ENCODE measurements around the gene PDE8A. TPM values are rescaled to one million over a fixed set of nuclear protein-coding genes. Genes with fewer than 3 reads are reported as not detected.

The PDE8A gene
- total and polyA plus RNA-seq, 2 donors (not counting 1 experiment from before 2014, with no cell fraction given), result 17.4 to 51.1 TPM

GRCh38 chr15:85164841-85165466, 183.3 kb downstream of the PDE8A start:
- no peak overlapping the region for H3K27ac Mint-ChIP-seq
- no peak overlapping the region for H3K4me3 Mint-ChIP-seq
- H3K4me2 ChIP-seq (replicated peaks; ENCODE audit: low read depth, low read length, poor library complexity, severe bottlenecking), result no peak overlapping the region
- H2AFZ ChIP-seq (ENCODE audit: insufficient read depth, low read depth, low read length, poor library complexity, severe bottlenecking), result no peak overlapping the region
- TF ChIP-seq, protein P1, sequence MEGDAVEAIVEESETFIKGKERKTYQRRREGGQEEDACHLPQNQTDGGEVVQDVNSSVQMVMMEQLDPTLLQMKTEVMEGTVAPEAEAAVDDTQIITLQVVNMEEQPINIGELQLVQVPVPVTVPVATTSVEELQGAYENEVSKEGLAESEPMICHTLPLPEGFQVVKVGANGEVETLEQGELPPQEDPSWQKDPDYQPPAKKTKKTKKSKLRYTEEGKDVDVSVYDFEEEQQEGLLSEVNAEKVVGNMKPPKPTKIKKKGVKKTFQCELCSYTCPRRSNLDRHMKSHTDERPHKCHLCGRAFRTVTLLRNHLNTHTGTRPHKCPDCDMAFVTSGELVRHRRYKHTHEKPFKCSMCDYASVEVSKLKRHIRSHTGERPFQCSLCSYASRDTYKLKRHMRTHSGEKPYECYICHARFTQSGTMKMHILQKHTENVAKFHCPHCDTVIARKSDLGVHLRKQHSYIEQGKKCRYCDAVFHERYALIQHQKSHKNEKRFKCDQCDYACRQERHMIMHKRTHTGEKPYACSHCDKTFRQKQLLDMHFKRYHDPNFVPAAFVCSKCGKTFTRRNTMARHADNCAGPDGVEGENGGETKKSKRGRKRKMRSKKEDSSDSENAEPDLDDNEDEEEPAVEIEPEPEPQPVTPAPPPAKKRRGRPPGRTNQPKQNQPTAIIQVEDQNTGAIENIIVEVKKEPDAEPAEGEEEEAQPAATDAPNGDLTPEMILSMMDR (IDR thresholded peaks at IDR 0.05), result no peak
- no peak for TF ChIP-seq EZH2 (IDR thresholded peaks at IDR 0.05; ENCODE audit: borderline replicate concordance, insufficient read depth, low read depth, low read length, poor library complexity, severe bottlenecking)
- H4K20me1 ChIP-seq (ENCODE audit: control insufficient read depth, insufficient read depth, low read length, poor library complexity, severe bottlenecking), result no peaks in the 10 kb centered on the region
- H3K4me1 ChIP-seq (ENCODE audit: control insufficient read depth in 2 of 2, insufficient read depth in 2 of 2, low read length in 2 of 2), result peaks cover 6 to 7% of the 10 kb centered on the region in 2 donors
- no peak overlapping the region for H3K4me3 ChIP-seq (ENCODE audit: control extremely low read depth in 1 of 5, extremely low read depth in 1 of 5, insufficient read depth in 1 of 5, low read depth in 2 of 5, low read length in 4 of 5)
- H3K4me1 Mint-ChIP-seq, result peaks cover 9% of the 10 kb centered on the region
- ChIA-PET CTCF (no interaction called here), POLR2A (no interaction called here)
- no peak overlapping the region for H3K27ac ChIP-seq (ENCODE audit: low read length in 2 of 2)
- H3K27me3 Mint-ChIP-seq, result peaks cover 20% of the 10 kb centered on the region
- peaks cover 5% of the 10 kb centered on the region for H3K9me3 Mint-ChIP-seq (ENCODE audit: insufficient read depth)
- WGBS (ENCODE audit: insufficient coverage), result 95% methylated on average over 5 of the region's 7 CpGs
- no peak for DNase-seq
- H3K9ac ChIP-seq (ENCODE audit: low read length), result no peak overlapping the region
- ATAC-seq (ENCODE audit: low read depth), result no peak
- intact Hi-C loops (cut with micrococcal nuclease), result no loop called here
- H3K27me3 ChIP-seq (replicated peaks in 1 of 4; ENCODE audit: control extremely low read depth in 1 of 4, control insufficient read depth in 3 of 4, insufficient read depth in 4 of 4, low read length in 3 of 4), result peaks cover 0 to 8% (median 5%) of the 10 kb centered on the region in 4 experiments
- peaks cover 0 to 10% (median 7%) of the 10 kb centered on the region in 3 donors for H3K9me3 ChIP-seq (ENCODE audit: control extremely low read depth in 1 of 3, control insufficient read depth in 2 of 3, insufficient read depth in 1 of 3, low read length in 2 of 3)
- H3K79me2 ChIP-seq (ENCODE audit: control insufficient read depth, insufficient read depth, low read length), result no peaks in the 10 kb centered on the region
- no peaks in the 10 kb centered on the region for H3K36me3 ChIP-seq (replicated peaks in 1 of 2; ENCODE audit: control extremely low read depth in 1 of 2, control insufficient read depth in 1 of 2, extremely low read depth in 1 of 2, insufficient read depth in 2 of 2, low read length in 1 of 2)

DNA sequence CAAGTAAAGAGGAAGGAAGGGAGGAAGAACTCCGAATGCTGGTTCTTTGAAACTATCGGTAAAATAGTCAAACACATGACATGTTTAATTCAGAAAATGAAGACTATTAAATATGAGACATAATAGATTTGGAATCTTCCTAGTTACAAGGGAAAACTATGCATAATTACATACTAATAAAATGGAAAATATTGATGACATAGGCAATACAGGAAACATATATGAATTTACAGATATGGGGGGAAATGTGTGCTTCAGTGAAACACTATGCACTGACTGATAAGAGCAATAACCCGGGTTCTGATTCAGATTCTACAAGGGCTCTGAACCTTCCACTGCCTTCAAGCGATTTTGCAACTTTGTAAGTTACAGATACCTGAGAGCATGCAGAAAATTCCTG, 185.9 kb downstream of the PDE8A start:
- CTCF ChIA-PET, result no interaction called here
- intact Hi-C loops (cut with micrococcal nuclease), result no loop called here
- Histone ChIP-seq H3K4me3 (ENCODE audit: control extremely low read depth in 1 of 5, extremely low read depth in 1 of 5, insufficient read depth in 1 of 5, low read depth in 2 of 5, low read length in 4 of 5) (no peak overlapping the region), H3K9ac (ENCODE audit: low read length) (no peak overlapping the region), H4K20me1 (ENCODE audit: control insufficient read depth, insufficient read depth, low read length, poor library complexity, severe bottlenecking) (no peaks in the 10 kb centered on the region), H3K27ac (ENCODE audit: low read length in 2 of 2) (no peak overlapping the region), H3K27me3 (replicated peaks in 1 of 4; ENCODE audit: control extremely low read depth in 1 of 4, control insufficient read depth in 3 of 4, insufficient read depth in 4 of 4, low read length in 3 of 4) (peaks cover 0 to 26% (median 15%) of the 10 kb centered on the region in 4 experiments), H3K36me3 (replicated peaks in 1 of 2; ENCODE audit: control extremely low read depth in 1 of 2, control insufficient read depth in 1 of 2, extremely low read depth in 1 of 2, insufficient read depth in 2 of 2, low read length in 1 of 2) (no peaks in the 10 kb centered on the region), H3K4me1 (ENCODE audit: control insufficient read depth in 2 of 2, insufficient read depth in 2 of 2, low read length in 2 of 2) (peaks cover 6 to 7% of the 10 kb centered on the region in 2 donors), H3K9me3 (ENCODE audit: control extremely low read depth in 1 of 3, control insufficient read depth in 2 of 3, insufficient read depth in 1 of 3, low read length in 2 of 3) (peaks cover 1 to 24% (median 11%) of the 10 kb centered on the region in 3 donors), H2AFZ (ENCODE audit: insufficient read depth, low read depth, low read length, poor library complexity, severe bottlenecking) (no peak overlapping the region), H3K4me2 (replicated peaks; ENCODE audit: low read depth, low read length, poor library complexity, severe bottlenecking) (no peak overlapping the region), H3K79me2 (ENCODE audit: control insufficient read depth, insufficient read depth, low read length) (no peaks in the 10 kb centered on the region)
- Mint-ChIP-seq H3K4me3 (no peak overlapping the region), H3K4me1 (peaks cover 9% of the 10 kb centered on the region), H3K27ac (no peak overlapping the region), H3K27me3 (peaks cover 39% of the 10 kb centered on the region), H3K9me3 (ENCODE audit: insufficient read depth) (peaks cover 16% of the 10 kb centered on the region)
- DNase-seq (no peak), ATAC-seq (ENCODE audit: low read depth) (no peak)
- WGBS (ENCODE audit: insufficient coverage), result 30% methylated on average over 1 of the region's 4 CpGs
- POLR2A ChIA-PET, result no interaction called here
- TF ChIP-seq, protein P1 (IDR thresholded peaks at IDR 0.05), result no peak
- no peak for TF ChIP-seq EZH2 (IDR thresholded peaks at IDR 0.05; ENCODE audit: borderline replicate concordance, insufficient read depth, low read depth, low read length, poor library complexity, severe bottlenecking)

Data from B cell (primary cell).